HG02970 (cell line): ENCODE measurements around the gene NFKBIZ.
"Not testable (repeated sequence)": the region's sequence is repeated elsewhere in the genome, so short reads cannot be mapped to it uniquely, and the experiment has no call there.

Experiments used
- ATAC-seq: cut with Tn5 transposase; IDR thresholded peaks from one replicate; pipeline ENCODE4 v1.9.1; 2021; ENCODE audit warnings: mild to moderate bottlenecking, moderate library complexity, moderate number of reproducible peaks; ENCODE audit not compliant: unreplicated experiment, low FRiP score

NFKBIZ gene

DNA sequence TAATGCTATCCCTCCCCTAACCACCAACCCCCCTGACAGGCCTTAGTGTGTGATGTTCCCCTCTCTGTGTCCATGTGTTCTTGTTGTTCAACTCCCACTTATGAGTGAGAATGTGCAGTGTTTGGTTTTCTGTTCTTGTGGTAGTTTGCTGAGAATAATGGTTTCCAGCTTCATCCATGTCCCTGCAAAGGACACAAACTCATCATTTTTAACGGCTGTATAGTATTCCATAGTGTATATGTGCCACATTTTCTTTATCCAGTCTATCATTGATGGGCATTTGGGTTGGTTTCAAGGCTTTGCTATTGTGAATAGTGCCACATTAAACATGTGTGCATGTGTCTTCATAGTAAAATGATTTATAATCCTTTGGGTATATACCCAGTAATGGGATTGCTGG is 56.3 kb downstream of the NFKBIZ start:
- ATAC-seq, result not testable (repeated sequence)
